HCT116 (cell line): ENCODE measurements around the gene CFAP97D1. TPM values are rescaled to one million over a fixed set of nuclear protein-coding genes. Genes with fewer than 3 reads are reported as not detected.

Experiments
- ATAC-seq: fragments of 200-7000 bp; cut with Tn5 transposase; 2 replicates; pipeline ENCODE4 v1.9.1; 2020; ENCODE audit warnings: mild to moderate bottlenecking, moderate library complexity
- BruUV-seq: library from RNA; stranded (reverse); fragments of 400-500 nt; replicated peaks from 2 replicates; lab custom pipeline; 2021; lab: Mats Ljungman, UMichigan
- CTCF ChIA-PET: fragments of 300-600 bp; sonication (Branson Sonifier 250); formaldehyde crosslinking; loops from one replicate; lab custom pipeline; 2021; ENCODE audit warnings: antibody characterized with exemption; lab: Charles Lee
- POLR2A ChIA-PET: fragments of 300-600, 350-600 bp; sonication (Branson Sonifier 250); formaldehyde crosslinking; loops from one replicate; lab custom pipeline; 2021; ENCODE audit warnings: antibody characterized with exemption; lab: Charles Lee
- RAD21 ChIA-PET, 2 experiments: fragments of 300-600 bp; sonication (Branson Sonifier 250); formaldehyde crosslinking; loops; one replicate each; lab custom pipeline; 2023; ENCODE audit warnings: low total read pairs in 2 of 2; ENCODE audit not compliant: uncharacterized antibody in 2 of 2, unreplicated experiment in 2 of 2, low non-redundant PET in 1 of 2; lab: Charles Lee
- DNase-seq: peaks from one replicate; pipeline ENCODE4 v3.0.0-alpha.2; 2010; ENCODE audit warnings: low read depth, low spot score
- H2AFZ ChIP-seq: fragments of 200-600 bp; shearing (Covaris generic), sonication (generic); 2 replicates; pipeline ENCODE4 v1.6.1; 2017; ENCODE audit warnings: low read depth, mixed run types, mixed read lengths, antibody characterized with exemption, low read length; ENCODE audit not compliant: poor library complexity, severe bottlenecking
- H3K27ac ChIP-seq: 2 replicates; pipeline ENCODE4 v1.5.1; 2012; ENCODE audit warnings: low read depth, low read length
- H3K27me3 ChIP-seq: fragments of 200-600 bp; sonication (generic); 2 replicates; pipeline ENCODE4 v1.6.1; 2016; ENCODE audit warnings: mixed run types, low read length, mixed read lengths; ENCODE audit not compliant: insufficient read depth
- H3K36me3 ChIP-seq, 2 experiments: fragments of 200-500 bp in 1 of 2; fragments of 200-600 bp in 1 of 2; sonication (Bioruptor generic) in 1 of 2; sonication (generic) in 1 of 2; 2 replicates each; pipeline versions ENCODE4 v1.5.1 to v1.6.1; 2014 to 2016; ENCODE audit warnings: low read length in 2 of 2, inconsistent platforms in 1 of 2, mixed read lengths in 1 of 2, mixed run types in 1 of 2; ENCODE audit not compliant: insufficient read depth in 2 of 2, control insufficient read depth in 1 of 2
- H3K4me1 ChIP-seq, 2 experiments: fragments of 200-600 bp in 1 of 2; sonication (generic) in 1 of 2; 2 replicates each; pipeline versions ENCODE4 v1.5.1 to v1.6.1; 2012 to 2017; ENCODE audit warnings: low read length in 2 of 2, inconsistent platforms in 1 of 2, mild to moderate bottlenecking in 1 of 2, mixed read lengths in 1 of 2, mixed run types in 1 of 2, moderate library complexity in 1 of 2; ENCODE audit not compliant: insufficient read depth in 2 of 2, control insufficient read depth in 1 of 2
- H3K4me2 ChIP-seq: fragments of 200-600 bp; sonication (generic); 2 replicates; pipeline ENCODE4 v1.6.1; 2017; ENCODE audit warnings: mixed run types, low read length, mixed read lengths
- H3K4me3 ChIP-seq, 2 experiments: fragments of 200-600 bp in 1 of 2; sonication (generic) in 1 of 2; replicated peaks in 1 of 2; 2 replicates each; pipeline ENCODE4 v1.5.1; 2011 to 2016; ENCODE audit warnings: low read length in 2 of 2, control low read depth in 1 of 2, low read depth in 1 of 2, mild to moderate bottlenecking in 1 of 2, mixed read lengths in 1 of 2, mixed run types in 1 of 2
- H3K79me2 ChIP-seq: fragments of 200-600 bp; sonication (generic); 2 replicates; pipeline ENCODE4 v1.6.1; 2017; ENCODE audit warnings: mild to moderate bottlenecking, mixed run types, low read length, moderate library complexity, mixed read lengths; ENCODE audit not compliant: insufficient read depth
- H3K9ac ChIP-seq: fragments of 200-600 bp; sonication (generic); 2 replicates; pipeline ENCODE4 v1.6.1; 2016; ENCODE audit warnings: low read length, mixed read lengths
- H3K9me2 ChIP-seq: fragments of 200-600 bp; sonication (generic), shearing (Covaris generic); 2 replicates; pipeline ENCODE4 v1.6.1; 2017; ENCODE audit warnings: mixed run types, mild to moderate bottlenecking, moderate library complexity; ENCODE audit not compliant: insufficient read depth
- H3K9me3 ChIP-seq, 2 experiments: fragments of 200-500 bp in 1 of 2; fragments of 200-600 bp in 1 of 2; sonication (Bioruptor generic) in 1 of 2; sonication (generic) in 1 of 2; 2 replicates each; pipeline ENCODE4 v1.6.1; 2014 to 2017; ENCODE audit warnings: low read length in 2 of 2, mixed read lengths in 2 of 2, inconsistent platforms in 1 of 2, low read depth in 1 of 2, mild to moderate bottlenecking in 1 of 2, mixed run types in 1 of 2, moderate library complexity in 1 of 2; ENCODE audit not compliant: control insufficient read depth in 1 of 2, insufficient read depth in 1 of 2
- H4K20me1 ChIP-seq: fragments of 200-600 bp; sonication (generic), shearing (Covaris generic); 2 replicates; pipeline ENCODE4 v1.6.1; 2017; ENCODE audit warnings: mixed run types, mild to moderate bottlenecking, moderate library complexity; ENCODE audit not compliant: insufficient read depth
- CEBPB ChIP-seq: IDR thresholded peaks from 2 replicates; pipeline ENCODE4 v1.6.1; 2012; ENCODE audit warnings: low read depth
- ELF1 ChIP-seq: IDR thresholded peaks from 2 replicates; pipeline ENCODE4 v1.6.1; 2012; ENCODE audit warnings: low read depth, borderline replicate concordance
- EZH2 ChIP-seq: fragments of 200-600 bp; sonication (generic); IDR thresholded peaks from 2 replicates; pipeline ENCODE4 v1.6.1; 2017; ENCODE audit warnings: antibody characterized with exemption, mixed run types
- EZH2phosphoT487 ChIP-seq: fragments of 200-600 bp; IDR thresholded peaks from 2 replicates; pipeline ENCODE4 v1.6.1; 2018; ENCODE audit warnings: antibody characterized with exemption, borderline replicate concordance
- FOSL1 ChIP-seq: IDR thresholded peaks from 2 replicates; pipeline ENCODE4 v1.6.1; 2012; ENCODE audit warnings: low read depth
- MAX ChIP-seq: IDR thresholded peaks from 2 replicates; pipeline ENCODE4 v1.6.1; 2012
- POLR2A ChIP-seq: IDR thresholded peaks from 2 replicates; pipeline ENCODE4 v1.7.0; 2011; ENCODE audit warnings: borderline replicate concordance; ENCODE audit not compliant: insufficient read depth, insufficient read length; ENCODE audit errors: extremely low read depth
- POLR2AphosphoS5 ChIP-seq: IDR thresholded peaks from 2 replicates; pipeline ENCODE4 v1.6.1; 2011; ENCODE audit warnings: mild to moderate bottlenecking, low read depth, low read length, moderate library complexity
- RAD21 ChIP-seq: IDR thresholded peaks from 2 replicates; pipeline ENCODE4 v1.6.1; 2012; ENCODE audit warnings: low read depth, mild to moderate bottlenecking
- SIN3A ChIP-seq: IDR thresholded peaks from 2 replicates; pipeline ENCODE4 v1.6.1; 2012; ENCODE audit warnings: low read depth
- SP1 ChIP-seq: IDR thresholded peaks from 2 replicates; pipeline ENCODE4 v1.6.1; 2012; ENCODE audit warnings: low read depth
- YY1 ChIP-seq: IDR thresholded peaks from 2 replicates; pipeline ENCODE4 v1.6.1; 2011; ENCODE audit warnings: low read length, low read depth, moderate library complexity, mild to moderate bottlenecking; ENCODE audit not compliant: insufficient replicate concordance; ENCODE audit errors: extremely low read depth
- ZBTB33 ChIP-seq: IDR thresholded peaks from 2 replicates; pipeline ENCODE4 v1.6.1; 2011; ENCODE audit warnings: mild to moderate bottlenecking, low read length, moderate library complexity; ENCODE audit not compliant: insufficient replicate concordance; ENCODE audit errors: extremely low read depth
- ZFX ChIP-seq: fragments of 450-650 bp; IDR thresholded peaks from 2 replicates; pipeline ENCODE4 v1.6.1; 2017
- ZNF274 ChIP-seq: fragments of 200-500 bp; sonication (Bioruptor generic); IDR thresholded peaks from 2 replicates; pipeline ENCODE4 v1.6.1; 2014; ENCODE audit warnings: mild to moderate bottlenecking, low read depth, low read length, inconsistent platforms
- intact Hi-C: fragments of 100-400 bp; cut with micrococcal nuclease; formaldehyde crosslinking; loops from 2 replicates; pipeline ENCODE4 v1.10.0; 2022
- total RNA-seq: library from RNA; stranded (reverse); gene quantifications from one replicate; pipeline ENCODE4 v1.2.1, GENCODE V29; 2021; ENCODE audit not compliant: unreplicated experiment
- TF ChIP-seq, protein P1 (sequence below): IDR thresholded peaks from 2 replicates; pipeline ENCODE4 v1.6.1; 2012; ENCODE audit warnings: low read depth
- TF ChIP-seq, protein P2 (sequence below): IDR thresholded peaks from 2 replicates; pipeline ENCODE4 v1.6.1; 2012
- TF ChIP-seq, protein P3 (sequence below), 3 experiments: fragments of 200-600 bp in 1 of 3; sonication (generic) in 1 of 3; IDR thresholded peaks in 2 of 3; conservative IDR thresholded peaks in 1 of 3; 2 replicates each; pipeline ENCODE4 v1.5.1; 2012 to 2017; ENCODE audit warnings: low read depth in 2 of 3, low read length in 2 of 3, antibody characterized with exemption in 1 of 3, borderline replicate concordance in 1 of 3, control low read depth in 1 of 3, mild to moderate bottlenecking in 1 of 3, mixed read lengths in 1 of 3, mixed run types in 1 of 3, moderate library complexity in 1 of 3; ENCODE audit not compliant: insufficient read depth in 1 of 3

CFAP97D1 gene
- total RNA-seq, 1 experiment from 2014 or later: 0.15 TPM

GRCh38 chr17:43772877-43773648 lies 7.2 kb upstream of the CFAP97D1 start:
- ChIA-PET POLR2A (no interaction called here), CTCF (no interaction called here)
- DNase-seq: no peak
- Histone ChIP-seq H3K27ac (no peak overlapping the region), H3K9ac (no peak overlapping the region), H3K4me2 (no peak overlapping the region), H3K9me2 (no peaks in the 10 kb centered on the region), H3K4me1 (peaks cover 3 to 4% of the 10 kb centered on the region in 2 experiments; a peak in 3 of 4 replicates)
- intact Hi-C loops: no loop called here
- no peak for TF ChIP-seq FOSL1
- no peak for TF ChIP-seq YY1
- TF ChIP-seq ELF1: no peak
- TF ChIP-seq, protein P1, sequence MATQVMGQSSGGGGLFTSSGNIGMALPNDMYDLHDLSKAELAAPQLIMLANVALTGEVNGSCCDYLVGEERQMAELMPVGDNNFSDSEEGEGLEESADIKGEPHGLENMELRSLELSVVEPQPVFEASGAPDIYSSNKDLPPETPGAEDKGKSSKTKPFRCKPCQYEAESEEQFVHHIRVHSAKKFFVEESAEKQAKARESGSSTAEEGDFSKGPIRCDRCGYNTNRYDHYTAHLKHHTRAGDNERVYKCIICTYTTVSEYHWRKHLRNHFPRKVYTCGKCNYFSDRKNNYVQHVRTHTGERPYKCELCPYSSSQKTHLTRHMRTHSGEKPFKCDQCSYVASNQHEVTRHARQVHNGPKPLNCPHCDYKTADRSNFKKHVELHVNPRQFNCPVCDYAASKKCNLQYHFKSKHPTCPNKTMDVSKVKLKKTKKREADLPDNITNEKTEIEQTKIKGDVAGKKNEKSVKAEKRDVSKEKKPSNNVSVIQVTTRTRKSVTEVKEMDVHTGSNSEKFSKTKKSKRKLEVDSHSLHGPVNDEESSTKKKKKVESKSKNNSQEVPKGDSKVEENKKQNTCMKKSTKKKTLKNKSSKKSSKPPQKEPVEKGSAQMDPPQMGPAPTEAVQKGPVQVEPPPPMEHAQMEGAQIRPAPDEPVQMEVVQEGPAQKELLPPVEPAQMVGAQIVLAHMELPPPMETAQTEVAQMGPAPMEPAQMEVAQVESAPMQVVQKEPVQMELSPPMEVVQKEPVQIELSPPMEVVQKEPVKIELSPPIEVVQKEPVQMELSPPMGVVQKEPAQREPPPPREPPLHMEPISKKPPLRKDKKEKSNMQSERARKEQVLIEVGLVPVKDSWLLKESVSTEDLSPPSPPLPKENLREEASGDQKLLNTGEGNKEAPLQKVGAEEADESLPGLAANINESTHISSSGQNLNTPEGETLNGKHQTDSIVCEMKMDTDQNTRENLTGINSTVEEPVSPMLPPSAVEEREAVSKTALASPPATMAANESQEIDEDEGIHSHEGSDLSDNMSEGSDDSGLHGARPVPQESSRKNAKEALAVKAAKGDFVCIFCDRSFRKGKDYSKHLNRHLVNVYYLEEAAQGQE: no peak
- no peak for TF ChIP-seq EZH2
- TF ChIP-seq SIN3A: no peak
- no peak for TF ChIP-seq RAD21
- TF ChIP-seq, protein P2, sequence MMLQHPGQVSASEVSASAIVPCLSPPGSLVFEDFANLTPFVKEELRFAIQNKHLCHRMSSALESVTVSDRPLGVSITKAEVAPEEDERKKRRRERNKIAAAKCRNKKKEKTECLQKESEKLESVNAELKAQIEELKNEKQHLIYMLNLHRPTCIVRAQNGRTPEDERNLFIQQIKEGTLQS: no peak
- no peak for TF ChIP-seq POLR2A
- TF ChIP-seq POLR2AphosphoS5: no peak
- TF ChIP-seq, protein P3, sequence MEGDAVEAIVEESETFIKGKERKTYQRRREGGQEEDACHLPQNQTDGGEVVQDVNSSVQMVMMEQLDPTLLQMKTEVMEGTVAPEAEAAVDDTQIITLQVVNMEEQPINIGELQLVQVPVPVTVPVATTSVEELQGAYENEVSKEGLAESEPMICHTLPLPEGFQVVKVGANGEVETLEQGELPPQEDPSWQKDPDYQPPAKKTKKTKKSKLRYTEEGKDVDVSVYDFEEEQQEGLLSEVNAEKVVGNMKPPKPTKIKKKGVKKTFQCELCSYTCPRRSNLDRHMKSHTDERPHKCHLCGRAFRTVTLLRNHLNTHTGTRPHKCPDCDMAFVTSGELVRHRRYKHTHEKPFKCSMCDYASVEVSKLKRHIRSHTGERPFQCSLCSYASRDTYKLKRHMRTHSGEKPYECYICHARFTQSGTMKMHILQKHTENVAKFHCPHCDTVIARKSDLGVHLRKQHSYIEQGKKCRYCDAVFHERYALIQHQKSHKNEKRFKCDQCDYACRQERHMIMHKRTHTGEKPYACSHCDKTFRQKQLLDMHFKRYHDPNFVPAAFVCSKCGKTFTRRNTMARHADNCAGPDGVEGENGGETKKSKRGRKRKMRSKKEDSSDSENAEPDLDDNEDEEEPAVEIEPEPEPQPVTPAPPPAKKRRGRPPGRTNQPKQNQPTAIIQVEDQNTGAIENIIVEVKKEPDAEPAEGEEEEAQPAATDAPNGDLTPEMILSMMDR (IDR thresholded peaks at IDR 0.05 in 2 of 3, conservative IDR thresholded peaks at IDR 0.05 in 1 of 3; ENCODE audit: borderline replicate concordance in 1 of 3, insufficient read depth in 1 of 3, low read depth in 2 of 3, low read length in 2 of 3): no peak
- TF ChIP-seq SP1: no peak
- TF ChIP-seq ZNF274: no peak
- TF ChIP-seq EZH2phosphoT487: no peak
- no peak for TF ChIP-seq CEBPB
- TF ChIP-seq ZBTB33: no peak
- TF ChIP-seq MAX: no peak
- no peak for TF ChIP-seq ZFX
- TF ChIP-seq, all 23 proteins: peak for 0
- peaks cover 23 to 49% of the 10 kb centered on the region in 2 experiments for H3K36me3 ChIP-seq
- BruUV-seq: no TSS peak
- no peaks in the 10 kb centered on the region for H3K27me3 ChIP-seq
- H3K4me3 ChIP-seq: no peak overlapping the region
- H3K79me2 ChIP-seq: peaks cover 30% of the 10 kb centered on the region
- no peak for ATAC-seq
- no peak overlapping the region for H2AFZ ChIP-seq
- H3K9me3 ChIP-seq: no peaks in the 10 kb centered on the region
- RAD21 ChIA-PET: no interaction called here
- no peaks in the 10 kb centered on the region for H4K20me1 ChIP-seq
